NB4 (cell line): ENCODE measurements around the gene LIPA.

ENCODE experiments used
- CTCF ChIP-seq: IDR thresholded peaks from one replicate; pipeline ENCODE4 v1.5.1; 2012; ENCODE audit warnings: low read depth, low read length
- MAX ChIP-seq: IDR thresholded peaks from 2 replicates; pipeline ENCODE4 v1.6.1; 2011; ENCODE audit warnings: low read depth, low read length

- TF ChIP-seq MAX (no peak), CTCF (no peak)
These were observed 45.0 kb downstream of the LIPA start for GRCh38 chr10:89206402-89207180.
